Cerebellar nuclear complex (tissue), 1 donor: ENCODE measurements around the gene ATP2A3.

ENCODE experiments used
- DNase-seq, 2 experiments: peaks; one replicate each; lab custom pipeline; 2025; lab: John Stamatoyannopoulos, UW

The ATP2A3 gene

DNA sequence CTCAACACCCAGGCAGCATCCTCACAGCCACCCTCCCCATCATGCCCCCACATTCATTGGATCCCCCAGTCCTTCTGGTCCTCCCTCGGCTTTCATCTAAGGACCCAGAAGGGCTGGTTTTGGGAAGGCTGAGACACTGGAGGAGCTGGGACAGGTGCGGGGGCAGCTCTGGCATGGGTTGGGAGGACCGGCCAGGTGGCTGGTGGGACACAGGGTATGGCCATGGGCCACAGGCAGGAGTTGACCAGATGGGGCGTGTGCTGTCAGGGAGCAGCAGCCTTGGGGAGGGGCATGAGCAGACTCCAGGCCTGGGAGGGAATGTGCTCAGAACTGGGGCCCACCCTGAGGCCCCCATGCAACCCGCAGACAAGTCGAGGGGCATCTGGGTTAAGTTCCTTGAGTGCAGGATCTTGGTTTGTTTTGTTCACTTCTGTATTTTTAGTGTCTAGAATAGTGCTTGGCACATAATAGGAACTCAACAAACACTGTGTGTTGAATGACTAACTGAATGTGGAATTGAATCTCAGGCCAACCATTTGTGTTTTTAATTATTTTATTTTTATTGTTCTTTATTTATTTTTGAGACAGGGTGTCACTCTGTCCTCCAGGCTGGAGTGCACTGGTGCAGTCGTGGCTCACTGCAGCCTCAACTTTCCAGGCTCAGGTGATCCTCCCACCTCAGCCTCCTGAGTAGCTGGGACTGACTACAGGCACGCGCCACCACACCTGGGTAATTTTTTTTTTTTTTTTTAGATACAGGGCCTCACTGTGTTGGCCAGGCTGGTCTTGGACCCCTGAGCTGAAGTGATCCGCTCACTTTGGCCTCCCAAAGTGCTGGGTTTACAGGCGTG lies 53.6 kb downstream of the ATP2A3 start:
- no peak for DNase-seq

DNA sequence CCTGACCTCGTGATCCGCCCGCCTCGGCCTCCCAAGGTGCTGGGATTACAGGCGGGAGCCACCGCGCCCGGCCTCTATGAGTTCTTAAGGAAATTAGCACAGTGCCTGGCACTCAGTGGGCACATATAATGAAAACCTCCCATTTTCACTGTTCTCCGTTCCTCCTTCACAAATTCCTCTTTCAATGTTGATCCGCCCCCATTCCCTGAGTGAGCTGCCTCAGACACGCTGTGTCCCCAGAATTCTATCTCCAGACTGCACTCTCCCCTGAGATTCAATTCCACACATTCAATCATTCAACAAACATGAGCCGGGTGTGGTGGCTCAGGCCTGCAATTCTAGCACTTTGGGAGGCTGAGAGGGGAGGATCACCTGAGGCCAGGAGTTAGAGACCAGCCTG lies 55.0 kb downstream of the ATP2A3 start:
- no peak for DNase-seq

DNA sequence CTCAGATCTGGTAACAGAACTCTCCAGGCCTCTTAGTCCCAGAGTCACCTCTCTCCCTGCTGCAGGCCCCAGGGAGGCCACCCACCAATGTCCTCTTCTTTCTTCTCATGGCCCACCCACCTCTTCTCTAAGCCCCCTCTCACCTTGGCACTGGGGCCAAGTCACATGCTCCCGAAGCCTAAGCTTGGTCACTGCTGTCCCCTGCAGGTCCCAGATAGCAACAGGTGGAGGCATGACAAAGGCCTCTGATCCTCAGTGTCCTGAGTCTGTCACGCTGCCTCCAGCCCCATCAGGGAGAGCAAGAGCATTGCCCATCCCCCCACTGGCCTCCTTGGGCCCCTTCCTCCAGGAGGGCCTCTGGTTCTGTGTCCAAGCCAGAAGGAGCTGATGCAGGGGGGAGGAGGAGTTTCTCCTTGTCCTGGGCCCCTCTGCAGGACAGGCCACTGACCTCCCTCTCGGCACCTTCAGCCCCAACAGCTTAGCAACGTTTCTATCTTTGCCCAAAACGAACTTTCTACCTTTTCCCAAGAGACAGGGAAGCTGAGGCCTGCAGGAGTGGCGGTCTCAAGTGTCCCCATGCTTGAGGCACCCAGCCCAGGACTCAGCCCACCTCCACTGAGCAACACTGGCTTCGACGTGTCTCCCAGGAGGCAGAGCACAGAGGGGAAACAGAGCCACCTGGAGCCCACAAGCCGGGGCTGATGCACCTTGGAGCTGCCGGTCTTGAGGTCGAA lies 56.6 kb downstream of the ATP2A3 start:
- no peak for DNase-seq

DNA sequence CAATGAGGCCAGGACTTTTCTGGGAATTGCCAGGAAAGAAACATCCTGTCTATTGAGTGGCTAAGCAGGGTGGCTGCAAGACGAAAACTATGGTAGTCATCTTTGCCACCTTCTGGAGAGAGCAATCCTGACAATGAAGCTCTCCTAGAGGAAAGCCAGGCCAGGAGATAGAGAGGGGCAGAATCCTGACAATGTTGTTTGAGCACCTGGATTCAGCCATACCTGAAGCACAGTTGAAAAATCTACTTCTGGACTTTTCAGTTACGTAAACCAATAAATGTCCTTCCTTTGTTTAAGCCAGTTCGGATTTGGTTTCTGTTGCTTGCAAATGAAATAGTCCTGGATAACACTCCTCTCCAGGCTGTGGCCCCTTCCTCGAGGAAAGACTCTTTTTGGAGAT lies 57.4 kb downstream of the ATP2A3 start:
- no peak for DNase-seq

DNA sequence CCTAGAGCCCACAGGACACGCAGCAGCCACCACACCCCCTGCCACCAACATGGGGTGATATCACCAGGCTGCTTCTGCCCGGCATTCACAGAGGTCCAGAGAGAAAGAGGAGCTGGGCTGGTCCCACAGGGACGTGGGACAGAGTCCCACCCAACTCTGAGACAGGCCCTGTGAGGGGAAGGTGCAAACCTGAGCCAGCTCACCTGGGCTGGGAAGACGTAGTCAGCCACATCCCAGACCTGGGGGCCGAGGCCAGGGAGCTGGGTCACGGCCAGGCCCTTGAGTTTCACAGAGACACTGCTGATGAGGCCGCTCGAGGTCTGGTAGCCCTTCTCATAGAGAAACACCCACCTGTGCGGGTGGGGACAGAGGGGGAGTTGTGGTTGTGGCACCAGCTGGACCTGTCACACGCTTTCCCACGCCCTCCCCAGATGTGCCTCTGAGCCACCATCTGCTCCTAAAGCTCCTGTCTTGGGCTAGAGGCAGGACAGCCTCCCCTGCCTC lies 59.2 kb downstream of the ATP2A3 start:
- no peak for DNase-seq

DNA sequence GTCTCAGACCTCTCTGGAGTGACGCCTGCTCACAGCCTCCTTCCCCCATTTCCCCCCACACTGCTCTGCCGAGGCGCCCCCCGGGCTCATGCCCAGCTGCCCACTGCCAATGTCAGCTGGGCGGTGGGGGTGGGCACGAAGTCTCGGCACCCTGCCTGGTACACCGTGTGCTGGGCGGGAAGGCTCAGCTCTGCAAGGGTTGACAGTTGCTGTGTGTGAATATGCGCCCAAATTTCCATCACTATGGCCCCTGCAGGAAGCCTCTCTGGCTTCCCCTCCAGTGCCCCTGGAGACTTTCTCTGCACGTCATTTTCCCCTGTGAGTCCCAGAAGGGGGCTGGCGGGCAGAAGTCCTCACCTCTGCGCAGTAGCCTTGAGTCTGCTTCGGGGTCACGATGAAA lies 59.7 kb downstream of the ATP2A3 start:
- DNase-seq, result no peak

DNA sequence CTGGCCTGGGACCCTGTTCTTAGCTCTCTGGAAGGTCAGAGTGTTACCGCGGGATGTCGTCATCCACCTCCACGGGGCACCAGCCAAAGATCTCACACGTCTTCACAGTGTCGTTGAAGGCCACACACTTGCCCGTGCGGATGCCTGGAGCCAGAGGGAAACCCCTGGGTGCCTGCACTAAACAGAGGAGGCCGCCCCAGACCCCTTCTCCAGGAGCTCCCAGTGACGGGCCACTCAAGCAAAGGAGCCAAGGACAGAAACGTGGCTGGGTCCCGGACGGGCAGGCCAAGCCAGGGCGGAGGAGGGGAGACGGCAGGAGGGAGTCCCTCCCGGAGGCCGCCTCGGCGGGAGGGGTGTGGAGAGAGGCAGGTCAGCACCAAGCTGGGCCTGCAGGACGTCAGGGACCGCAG lies 60.4 kb downstream of the ATP2A3 start:
- DNase-seq, result no peak

DNA sequence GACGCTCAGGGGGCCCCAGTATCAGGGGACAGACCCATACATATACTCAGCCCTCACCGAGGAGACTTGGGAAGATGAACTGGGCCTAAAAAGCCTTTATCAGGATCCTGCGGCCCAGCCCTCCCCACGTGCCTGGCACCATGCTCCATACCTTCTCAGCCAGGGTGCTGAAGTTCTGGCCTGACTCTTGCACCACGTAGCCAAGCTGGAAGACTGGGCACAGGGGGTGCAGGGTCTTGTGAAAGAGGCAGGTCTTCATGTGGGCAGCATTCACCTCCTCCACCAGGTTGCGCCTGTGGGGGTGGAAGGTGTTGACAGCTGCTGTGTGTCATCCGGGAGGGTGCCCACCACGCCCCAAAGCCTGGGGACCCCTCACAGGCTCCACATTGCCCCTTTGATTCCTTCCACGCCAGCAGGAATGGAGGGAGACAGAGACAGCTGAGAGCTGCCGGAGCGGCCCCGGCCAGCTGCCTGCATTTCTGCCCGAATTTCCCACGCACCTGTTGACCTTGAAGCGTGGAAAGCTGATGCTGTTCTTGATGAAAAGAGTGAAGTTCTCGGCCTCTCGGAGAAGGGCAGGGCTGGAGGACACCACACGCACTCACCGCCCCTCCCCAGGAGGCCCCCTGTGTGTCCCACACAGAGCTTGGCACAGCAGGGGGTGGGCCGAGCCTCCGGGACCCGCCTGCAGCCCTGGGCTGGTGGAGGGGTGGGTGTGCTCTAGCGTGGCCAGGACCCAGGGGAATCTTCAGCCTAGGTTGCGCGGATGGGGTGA lies 61.0 kb downstream of the ATP2A3 start:
- no peak for DNase-seq

DNA sequence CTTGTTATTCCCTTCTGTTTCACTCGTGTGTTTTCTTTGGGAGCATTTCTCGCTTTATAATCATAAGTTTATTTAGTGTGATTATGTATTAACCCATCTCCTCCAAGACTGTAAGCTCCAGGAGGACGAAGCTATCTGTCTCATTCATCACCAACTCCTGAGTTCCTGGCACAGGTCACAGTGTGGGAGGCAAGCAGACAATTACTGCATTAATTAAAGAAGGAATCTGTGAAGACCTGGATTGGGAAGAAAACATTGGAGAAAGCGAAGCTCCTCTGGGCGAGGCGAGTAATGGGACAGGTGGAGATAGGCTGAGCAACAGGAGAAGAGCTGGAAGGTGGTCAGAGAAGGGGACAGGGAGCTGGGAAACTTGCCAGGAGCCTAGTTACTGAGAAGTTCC lies 63.6 kb downstream of the ATP2A3 start:
- no peak for DNase-seq

DNA sequence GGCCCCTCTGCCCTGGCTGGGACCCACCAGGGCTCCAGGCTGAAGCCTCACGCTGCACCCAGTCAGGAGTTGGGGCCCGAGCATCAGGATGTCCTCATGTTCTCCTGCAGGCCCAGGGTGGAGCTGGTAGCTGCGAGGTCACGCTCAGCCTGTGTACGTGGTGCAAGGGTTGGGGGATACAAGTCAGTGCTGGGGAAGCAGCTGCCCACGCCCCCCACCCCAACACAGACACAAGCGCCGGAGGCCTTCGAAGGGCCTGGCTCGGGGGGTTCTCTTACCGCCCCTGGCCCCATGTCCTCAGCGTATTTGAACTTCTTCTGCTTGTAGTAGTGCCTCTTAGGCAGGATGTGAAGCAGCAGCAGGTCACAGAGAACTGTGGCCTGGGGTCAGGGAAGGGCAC lies 66.5 kb downstream of the ATP2A3 start:
- no peak for DNase-seq

DNA sequence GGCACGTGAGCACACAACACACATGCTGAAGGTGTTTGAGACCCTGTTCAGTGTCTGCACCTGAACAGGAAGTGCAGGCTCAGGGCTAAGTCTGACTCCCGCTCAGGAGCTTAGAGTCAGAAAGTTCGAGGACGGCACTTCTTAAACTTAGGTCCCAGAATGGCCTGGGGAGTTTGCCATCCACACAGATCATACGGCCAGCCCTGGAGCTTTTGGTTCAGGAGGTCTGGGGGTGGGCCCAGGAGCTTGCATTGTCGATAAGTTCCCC lies 67.3 kb downstream of the ATP2A3 start:
- no peak for DNase-seq

DNA sequence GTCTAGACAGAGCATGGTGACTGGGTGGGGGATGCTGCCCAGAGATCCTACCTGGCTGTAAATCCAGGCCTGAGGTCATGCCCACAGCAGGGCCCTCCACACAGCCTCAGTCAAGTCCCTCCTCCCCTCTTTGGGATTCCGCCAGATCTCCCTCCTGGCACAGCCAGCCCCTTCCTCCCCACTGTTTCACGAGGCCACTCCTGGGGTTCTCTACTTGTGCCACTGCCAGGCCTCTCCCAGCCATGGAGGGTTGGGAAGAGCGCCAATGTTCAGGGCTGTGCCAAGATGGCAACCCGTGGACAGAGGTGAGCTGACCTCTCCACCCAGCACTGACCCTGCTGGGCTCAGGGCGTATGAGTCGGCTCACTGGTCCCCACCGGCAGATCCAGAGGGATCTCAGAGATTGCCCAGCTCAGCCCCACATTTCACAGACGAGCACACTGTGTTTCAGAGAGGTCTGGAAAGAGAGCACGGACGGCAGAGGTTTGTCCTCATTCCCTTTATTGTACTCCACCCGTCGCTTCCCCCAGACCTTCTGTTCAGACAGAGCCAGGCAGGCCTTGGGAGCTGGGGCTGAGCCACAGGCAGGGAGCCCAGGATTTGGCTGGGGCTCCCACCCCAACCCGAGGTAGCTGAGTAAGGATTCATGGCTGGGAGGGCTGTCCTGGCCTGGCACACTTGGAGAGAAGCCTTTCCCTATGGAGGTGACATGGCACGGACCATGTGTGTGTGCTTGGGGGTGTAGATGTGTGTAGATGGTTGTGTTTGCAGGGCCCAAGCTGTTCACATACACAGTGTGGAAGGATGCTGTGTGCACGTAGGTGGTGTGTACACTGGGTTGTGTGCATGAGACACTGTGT lies 67.9 kb downstream of the ATP2A3 start:
- no peak for DNase-seq

DNA sequence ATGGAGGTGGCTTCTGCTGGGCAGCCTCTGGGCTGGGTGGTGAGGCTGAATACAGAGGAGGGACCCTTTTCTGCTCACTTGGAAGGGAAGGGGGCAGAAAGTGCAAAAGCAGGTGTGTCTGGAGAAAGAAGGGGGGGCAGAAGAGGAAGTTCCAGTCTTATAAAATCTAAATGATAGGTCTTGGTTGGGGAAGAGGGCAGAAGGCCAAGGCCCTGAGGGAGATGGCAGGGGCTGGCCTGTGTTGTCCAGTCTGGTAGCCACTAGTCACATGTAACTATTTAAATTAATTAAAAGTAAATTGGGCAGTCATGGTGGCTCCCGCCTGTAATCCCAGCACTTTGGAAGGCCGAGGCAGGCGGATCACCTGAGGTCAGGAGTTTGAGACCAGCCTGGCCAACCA lies 68.9 kb downstream of the ATP2A3 start:
- DNase-seq, result no peak

DNA sequence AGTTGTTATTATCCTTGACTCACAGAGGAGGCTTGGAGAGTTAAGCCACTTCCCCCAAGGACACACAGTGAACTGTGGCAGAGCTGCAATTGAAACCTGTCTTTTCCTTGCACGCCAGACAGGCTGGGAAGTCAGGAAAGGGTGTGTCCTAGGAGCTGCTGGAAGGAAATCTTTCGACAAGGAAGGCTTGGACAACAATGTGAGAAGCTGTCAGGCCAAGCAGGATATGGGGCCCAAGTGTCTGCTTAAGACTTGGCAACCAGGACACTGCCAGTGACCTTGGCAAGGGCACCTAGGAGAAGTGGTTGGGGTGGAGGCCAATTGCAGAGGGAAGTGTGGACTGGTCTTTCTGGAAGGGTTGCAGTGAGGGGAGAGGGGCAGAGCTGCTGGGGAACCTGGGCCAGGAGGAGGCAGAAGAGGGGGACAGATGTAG lies 69.3 kb downstream of the ATP2A3 start:
- no peak for DNase-seq

DNA sequence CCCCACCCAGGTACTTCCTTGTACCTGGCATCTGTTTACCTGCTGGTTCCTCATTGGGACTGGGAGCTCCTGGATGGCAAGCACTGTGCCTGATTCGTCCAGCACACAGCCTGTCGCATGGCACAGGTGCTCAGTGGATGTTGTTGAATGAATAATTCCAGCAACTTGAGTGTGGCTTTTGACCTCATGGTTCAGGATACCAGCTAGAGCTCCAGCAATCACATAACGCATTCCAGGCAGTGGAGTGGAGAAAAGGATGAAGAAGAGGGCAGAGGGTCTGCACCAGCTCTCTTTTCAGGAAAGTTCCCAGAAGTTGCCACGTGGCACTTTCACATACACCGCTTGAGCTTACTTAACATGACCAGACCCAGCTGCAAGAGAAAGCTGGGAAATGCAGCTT lies 70.0 kb downstream of the ATP2A3 start:
- no peak for DNase-seq

DNA sequence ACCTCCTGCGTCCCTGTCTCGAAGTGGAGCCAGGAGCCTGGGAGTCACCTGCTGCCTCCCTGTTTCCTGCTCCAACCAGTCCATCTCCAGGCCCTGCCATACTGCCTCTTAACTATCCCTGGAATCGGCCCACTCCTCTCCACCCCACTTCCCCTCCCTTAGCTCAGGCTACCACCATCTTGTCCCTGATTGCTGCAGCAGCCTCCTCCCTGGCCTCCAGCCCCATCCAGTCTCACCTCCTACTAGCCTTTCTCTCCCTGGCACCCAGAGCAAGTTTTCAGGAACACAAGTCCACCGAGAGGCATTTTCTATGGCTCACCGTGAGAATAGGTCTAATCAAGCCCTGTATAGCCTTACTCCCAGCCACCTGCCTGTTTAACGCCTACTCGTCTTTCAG lies 70.5 kb downstream of the ATP2A3 start:
- no peak for DNase-seq

DNA sequence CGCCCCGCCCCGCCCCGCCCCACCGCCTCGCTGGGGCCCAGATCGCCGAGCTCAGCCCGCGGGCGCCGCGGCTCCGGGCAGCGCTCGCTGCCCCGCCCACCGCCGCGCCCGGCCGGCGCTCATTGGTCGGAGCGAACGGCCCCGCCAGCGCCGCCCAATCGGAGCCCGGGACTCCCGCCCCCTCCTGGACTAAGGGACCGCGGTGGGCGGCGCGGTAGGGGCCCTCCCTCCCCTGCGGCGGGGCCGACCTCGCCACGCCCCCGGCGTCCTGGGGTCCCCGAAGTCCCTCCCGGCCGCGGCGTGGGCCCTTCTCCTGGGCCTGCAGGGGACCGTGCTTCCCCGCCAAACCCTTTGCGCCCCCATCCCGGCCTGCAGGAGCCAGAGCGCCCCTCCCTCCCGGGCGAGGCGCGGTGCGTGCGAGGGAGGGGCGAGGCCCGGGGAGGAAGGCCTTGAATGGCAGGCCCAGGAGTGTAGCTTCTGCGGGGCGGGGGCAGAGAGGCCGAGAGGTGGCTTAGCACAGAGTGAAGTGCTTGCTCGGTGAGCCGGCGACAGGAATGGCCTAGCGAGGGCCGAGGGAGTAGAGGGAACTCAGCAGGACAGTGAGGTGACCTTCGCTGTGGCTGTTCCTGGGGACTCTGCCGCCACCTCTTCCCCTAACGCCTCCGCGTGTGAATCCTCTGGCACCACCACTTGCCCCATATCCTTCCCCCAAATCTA lies 71.1 kb downstream of the ATP2A3 start, which contains the start of gene CAMKK1:
Gene CAMKK1 (minus strand): TSS at position 51 of the 717 bp plus-strand sequence. CDS start 7,366 bp downstream, outside the sequence.
- DNase-seq, result peak in 1 of 2 experiments; percentile 54

DNA sequence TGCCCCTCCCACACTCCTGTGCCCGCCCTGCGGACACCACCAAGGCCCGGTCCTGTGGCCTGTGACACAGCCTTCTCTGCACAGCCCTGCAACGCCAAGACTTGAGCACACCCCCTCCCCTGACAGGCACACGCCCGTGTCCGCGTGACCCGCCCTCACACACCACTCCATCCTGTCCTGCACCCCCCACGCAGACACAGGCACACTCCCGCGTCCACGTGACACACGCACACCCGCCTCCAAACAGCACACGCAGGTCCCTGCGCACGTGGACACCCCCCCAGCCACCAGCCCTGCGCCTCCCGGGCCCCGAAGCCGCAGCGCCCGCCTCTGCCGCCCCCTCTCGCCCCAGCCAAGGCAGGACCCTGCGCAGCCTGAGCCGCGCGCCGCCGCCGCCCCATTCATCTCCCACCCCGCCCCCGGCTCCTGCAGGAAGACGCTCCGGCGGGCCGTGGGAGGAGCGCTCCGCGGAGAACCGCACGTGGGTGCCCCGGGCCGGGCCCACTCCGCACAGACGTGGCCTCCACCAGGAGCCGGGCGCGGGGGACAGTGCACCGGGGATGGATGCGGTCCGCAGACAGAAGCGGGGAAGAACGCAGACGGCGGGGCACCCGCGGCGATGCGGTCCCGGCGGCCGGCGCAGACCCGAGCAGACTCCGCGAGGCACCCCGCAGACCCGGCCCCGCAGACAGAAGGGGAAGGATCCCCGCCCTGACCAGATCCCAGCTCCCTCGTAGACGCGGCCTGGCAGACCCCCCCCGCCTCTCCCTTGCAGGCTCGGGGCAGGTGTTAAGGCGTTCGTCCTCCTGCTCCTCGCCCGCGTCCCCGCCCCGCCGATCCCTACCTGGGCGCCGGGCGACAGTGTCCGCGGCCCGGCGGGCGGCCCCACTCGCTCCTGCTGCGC lies 71.9 kb downstream of the ATP2A3 start:
- DNase-seq, result peak in 1 of 2 experiments; percentile 71

DNA sequence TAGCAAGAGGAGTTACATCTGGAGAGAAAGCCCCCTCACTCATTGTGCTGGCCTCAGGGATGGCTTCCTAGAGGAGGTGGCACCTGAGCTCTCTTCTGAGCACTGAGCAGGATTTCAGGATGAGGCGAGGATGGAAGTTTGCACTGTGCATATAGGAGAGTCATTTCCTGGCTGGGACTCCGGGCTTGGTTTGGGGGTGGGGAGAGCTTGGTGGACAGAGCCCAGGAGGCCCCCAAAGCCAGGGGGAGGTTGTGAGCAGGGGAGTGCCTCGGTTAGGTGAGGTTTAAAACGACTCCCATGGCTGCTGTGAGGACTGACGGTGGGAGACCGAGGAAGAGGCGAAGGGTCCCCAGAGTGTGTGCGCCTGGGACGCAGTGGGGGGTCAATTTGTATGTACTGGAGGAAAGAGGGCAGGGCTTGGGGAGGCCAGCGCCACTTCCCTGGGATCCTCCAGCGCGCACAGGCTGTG lies 72.6 kb downstream of the ATP2A3 start:
- no peak for DNase-seq

DNA sequence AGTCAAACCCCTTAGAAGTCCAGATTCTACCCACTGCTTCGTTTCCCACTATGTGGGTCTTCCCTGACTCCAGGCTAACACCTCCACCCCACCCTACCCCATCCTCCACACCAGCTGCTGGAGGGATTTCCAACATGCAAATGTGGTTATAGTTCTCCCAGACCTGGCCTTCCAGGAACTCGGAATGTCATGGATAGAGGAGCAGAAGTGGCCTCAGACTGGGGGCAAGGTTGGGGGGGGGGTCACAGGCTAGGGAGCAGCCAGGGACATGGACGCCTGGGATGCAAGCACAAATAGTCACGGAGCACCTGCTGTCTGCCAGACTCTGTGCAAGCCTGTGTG lies 73.4 kb downstream of the ATP2A3 start:
- no peak for DNase-seq
